HUDEP-2 (cell line): ENCODE measurements around the gene AMD1.
"Not testable (repeated sequence)": the region's sequence is repeated elsewhere in the genome, so short reads cannot be mapped to it uniquely, and the experiment has no call there.

Source experiments
- DNase-seq, 76 experiments: peaks; one replicate each; lab custom pipeline; 2025; ENCODE audit not compliant: unreplicated experiment in 76 of 76; lab: John Stamatoyannopoulos, UW

The AMD1 gene

GRCh38 chr6:110876806-110877564 lies 2.4 kb downstream of the AMD1 start:
- DNase-seq: peak in 1 of 76 experiments; percentile 3

GRCh38 chr6:110877569-110877968 lies 3.0 kb downstream of the AMD1 start:
- no peak for DNase-seq

- DNase-seq: peak in 42 of 76 experiments; percentile 8 to 64 (median 28)
These were observed 4.4 kb downstream of the AMD1 start for GRCh38 chr6:110878751-110879522.

- DNase-seq: no peak
These were observed 6.1 kb downstream of the AMD1 start for GRCh38 chr6:110880651-110881050.

GRCh38 chr6:110881546-110882273 lies 7.1 kb downstream of the AMD1 start:
- peak in 11 of 76 experiments; percentile 9 to 26 (median 16) for DNase-seq

GRCh38 chr6:110882274-110882619 lies 7.7 kb downstream of the AMD1 start:
- no peak for DNase-seq

- no peak for DNase-seq
These were observed 8.4 kb downstream of the AMD1 start for GRCh38 chr6:110882824-110883554.

GRCh38 chr6:110884321-110884720 lies 9.7 kb downstream of the AMD1 start:
- DNase-seq: no peak

GRCh38 chr6:110885526-110885925 lies 10.9 kb downstream of the AMD1 start:
- DNase-seq: no peak

GRCh38 chr6:110886555-110887167 lies 12.1 kb downstream of the AMD1 start:
- DNase-seq: no peak

- no peak for DNase-seq
These were observed 15.7 kb downstream of the AMD1 start for GRCh38 chr6:110890288-110890687.

- DNase-seq: no peak
These were observed 21.5 kb downstream of the AMD1 start for GRCh38 chr6:110895907-110896608.

GRCh38 chr6:110897433-110897832 lies 22.8 kb downstream of the AMD1 start:
- DNase-seq: no peak

- DNase-seq: no peak
These were observed 23.5 kb downstream of the AMD1 start for GRCh38 chr6:110898111-110898510.

GRCh38 chr6:110900028-110900598 lies 25.5 kb downstream of the AMD1 start:
- no peak for DNase-seq

GRCh38 chr6:110901601-110902000 lies 27.0 kb downstream of the AMD1 start:
- DNase-seq: not testable (repeated sequence)

- peak in 1 of 76 experiments; percentile 3 for DNase-seq
These were observed 27.5 kb downstream of the AMD1 start for GRCh38 chr6:110902091-110902490.

GRCh38 chr6:110906273-110906672 lies 31.7 kb downstream of the AMD1 start:
- not testable (repeated sequence) for DNase-seq

GRCh38 chr6:110930781-110931180 lies 56.2 kb downstream of the AMD1 start:
- DNase-seq: no peak
